Uterus (tissue), 4 donors: ENCODE measurements around the gene GCLM. TPM values are rescaled to one million over a fixed set of nuclear protein-coding genes. Genes with fewer than 3 reads are reported as not detected.
"Not testable (repeated sequence)": the region's sequence is repeated elsewhere in the genome, so short reads cannot be mapped to it uniquely, and the experiment has no call there.

Experiments used
- DNase-seq, 2 donors: peaks; one replicate each; pipeline ENCODE4 v3.0.0-alpha.2; 2019 to 2020
- H3K27ac ChIP-seq, 2 donors: fragments of 200-600 bp; sonication (generic); 1 replicate in 1 of 2; 2 replicates in 1 of 2; pipeline ENCODE4 v1.5.1; 2016 to 2018
- H3K27me3 ChIP-seq, 2 donors: fragments of 200-600 bp; sonication (generic); one replicate each; pipeline ENCODE4 v1.5.1; 2018 to 2019; ENCODE audit warnings: control low read depth in 1 of 2
- H3K36me3 ChIP-seq, 2 donors: fragments of 200-600 bp; sonication (generic); one replicate each; pipeline ENCODE4 v1.5.1; 2019; ENCODE audit warnings: control low read depth in 1 of 2
- H3K4me1 ChIP-seq, 2 donors: fragments of 200-600 bp; sonication (generic); one replicate each; pipeline ENCODE4 v1.5.1; 2018 to 2019; ENCODE audit warnings: control low read depth in 1 of 2
- H3K4me3 ChIP-seq, 2 donors: fragments of 200-600 bp; sonication (generic); 1 replicate in 1 of 2; 2 replicates in 1 of 2; pipeline ENCODE4 v1.5.1; 2018 to 2019; ENCODE audit warnings: mild to moderate bottlenecking in 1 of 2
- H3K9me3 ChIP-seq, 2 donors: fragments of 200-600 bp; sonication (generic); one replicate each; pipeline ENCODE4 v1.5.1; 2019; ENCODE audit warnings: control low read depth in 1 of 2
- CTCF ChIP-seq, 4 experiments: fragments of 200-600 bp in 2 of 4; fragments of 450-650 bp in 2 of 4; sonication (generic) in 2 of 4; IDR thresholded peaks; one replicate each; pipeline ENCODE4 v1.5.1; 2016 to 2019; ENCODE audit warnings: antibody characterized with exemption in 4 of 4, mild to moderate bottlenecking in 2 of 4, moderate library complexity in 1 of 4
- POLR2A ChIP-seq, 2 donors: fragments of 450-650 bp; IDR thresholded peaks; one replicate each; pipeline ENCODE4 v1.6.1; 2016; ENCODE audit warnings: antibody characterized with exemption in 2 of 2, mild to moderate bottlenecking in 1 of 2, moderate library complexity in 1 of 2
- intact Hi-C: fragments of 100-400 bp; cut with DNase I; formaldehyde crosslinking; loops from one replicate; pipeline ENCODE4 v1.15.1; 2023; ENCODE audit warnings: low total_unique reads
- total RNA-seq, 4 donors: library from RNA; depleted of rRNA in 3 of 4; stranded (reverse); fragments of >200 nt in 3 of 4; gene quantifications; one replicate each; pipeline versions ENCODE4 v1.1.0 to v1.2.4, GENCODE V29; 2014 to 2023
- donor health status: DM: yes; HTN: yes; CAD: no.

The GCLM gene
- total RNA-seq, 4 donors from 2014 or later = 0.26 to 13.1 (median 9.2) TPM

DNA sequence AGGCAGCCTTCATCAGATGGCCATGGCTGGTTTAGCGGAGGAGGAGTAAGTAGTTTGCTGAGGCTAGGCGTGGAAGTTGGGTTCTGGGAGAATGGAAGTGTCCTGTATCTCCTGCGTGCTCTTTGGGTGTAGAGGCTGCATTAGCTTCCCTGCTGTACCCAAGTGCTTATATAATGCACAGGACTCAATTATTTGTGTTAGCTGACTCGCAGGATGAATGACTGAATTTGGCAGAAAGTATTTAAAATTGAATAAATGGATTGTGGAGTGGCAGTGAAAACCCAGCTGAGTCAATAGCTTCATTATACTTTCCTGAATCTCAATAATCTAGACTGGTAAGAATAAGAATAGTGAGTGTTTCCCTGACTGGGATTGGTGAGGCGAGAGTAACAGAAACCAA lies 44.0 kb downstream of the GCLM start:
- Histone ChIP-seq H3K27me3 (no peaks in the 10 kb centered on the region), H3K9me3 (no peaks in the 10 kb centered on the region), H3K4me3 (no peak overlapping the region), H3K36me3 (no peaks in the 10 kb centered on the region), H3K27ac (no peak overlapping the region), H3K4me1 (no peaks in the 10 kb centered on the region)
- no peak for DNase-seq
- no peak for TF ChIP-seq POLR2A (IDR thresholded peaks at IDR 0.05)
- no peak for TF ChIP-seq CTCF (IDR thresholded peaks at IDR 0.05)
- intact Hi-C loops = no loop called here

- H3K27ac ChIP-seq = no peak overlapping the region
- TF ChIP-seq POLR2A (IDR thresholded peaks at IDR 0.05) = no peak
- no peak overlapping the region for H3K4me3 ChIP-seq
- intact Hi-C loops = no loop called here
- no peaks in the 10 kb centered on the region for H3K4me1 ChIP-seq
- H3K36me3 ChIP-seq = no peaks in the 10 kb centered on the region
- H3K27me3 ChIP-seq = no peaks in the 10 kb centered on the region
- no peaks in the 10 kb centered on the region for H3K9me3 ChIP-seq
- DNase-seq = no peak
Measured at GRCh38 chr1:93864175-93864574, 45.1 kb downstream of the GCLM start.

GRCh38 chr1:93857653-93858052 lies 51.6 kb downstream of the GCLM start:
- intact Hi-C loops, H3K27ac ChIP-seq, H3K27me3 ChIP-seq, H3K9me3 ChIP-seq, DNase-seq, H3K4me1 ChIP-seq, H3K36me3 ChIP-seq, H3K4me3 ChIP-seq: not testable (repeated sequence)

DNA sequence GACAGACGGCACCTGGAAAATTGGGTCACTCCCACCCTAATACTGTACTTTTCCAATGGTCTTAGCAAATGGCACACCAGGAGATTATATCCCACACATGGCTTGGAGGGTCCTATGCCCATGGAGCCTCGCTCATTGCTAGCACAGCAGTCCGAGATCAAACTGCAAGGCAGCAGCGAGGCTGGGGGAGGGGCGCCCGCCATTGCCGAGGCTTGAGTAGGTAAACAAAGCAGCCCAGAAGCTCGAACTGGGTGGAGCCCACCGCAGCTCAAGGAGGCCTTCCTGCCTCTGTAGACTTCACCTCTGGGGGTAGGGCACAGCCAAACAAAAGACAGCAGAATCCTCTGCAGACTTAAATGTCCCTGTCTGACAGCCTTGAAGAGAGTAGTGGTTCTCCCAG lies 53.2 kb downstream of the GCLM start:
- H3K4me1 ChIP-seq, H3K27ac ChIP-seq, DNase-seq, H3K27me3 ChIP-seq, H3K9me3 ChIP-seq, H3K36me3 ChIP-seq, H3K4me3 ChIP-seq, intact Hi-C loops: not testable (repeated sequence)

DNA sequence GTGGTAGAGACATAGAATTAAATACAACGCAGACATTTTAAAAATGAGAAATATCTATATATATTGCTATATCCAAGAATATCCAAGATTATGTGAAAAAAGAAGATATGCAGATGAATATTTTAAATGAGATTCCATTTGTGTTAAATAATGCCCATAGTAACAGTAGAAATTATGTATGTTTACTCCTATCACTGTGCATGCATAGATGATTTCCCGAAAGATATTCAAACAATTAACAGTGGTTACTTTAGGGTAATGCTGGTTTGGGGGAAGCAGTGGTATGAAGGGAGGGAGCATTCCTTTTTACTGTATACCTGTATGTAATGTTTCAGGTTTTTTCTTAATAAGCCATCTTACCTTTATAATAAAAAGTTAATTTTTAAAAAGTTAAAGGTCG lies 55.3 kb downstream of the GCLM start:
- no peak for DNase-seq
- intact Hi-C loops = no loop called here

GRCh38 chr1:93851878-93852277 lies 57.4 kb downstream of the GCLM start:
- H3K27me3 ChIP-seq = no peaks in the 10 kb centered on the region
- no peaks in the 10 kb centered on the region for H3K9me3 ChIP-seq
- H3K27ac ChIP-seq = no peak overlapping the region
- intact Hi-C loops = no loop called here
- DNase-seq = no peak
- no peak overlapping the region for H3K4me3 ChIP-seq
- TF ChIP-seq POLR2A (IDR thresholded peaks at IDR 0.05) (no peak), CTCF (IDR thresholded peaks at IDR 0.05) (no peak)
- H3K4me1 ChIP-seq = no peaks in the 10 kb centered on the region
- no peaks in the 10 kb centered on the region for H3K36me3 ChIP-seq

More for the DNA sequence above, 55.3 kb downstream of the GCLM start:
- no peaks in the 10 kb centered on the region for H3K36me3 ChIP-seq
- H3K4me3 ChIP-seq = no peak overlapping the region
- H3K4me1 ChIP-seq = no peaks in the 10 kb centered on the region
- no peaks in the 10 kb centered on the region for H3K27me3 ChIP-seq
- no peak for TF ChIP-seq POLR2A (IDR thresholded peaks at IDR 0.05)
- no peak for TF ChIP-seq CTCF (IDR thresholded peaks at IDR 0.05)
- H3K27ac ChIP-seq = no peak overlapping the region
- H3K9me3 ChIP-seq = no peaks in the 10 kb centered on the region

GRCh38 chr1:93851327-93851712 lies 57.9 kb downstream of the GCLM start:
- H3K4me1 ChIP-seq = no peaks in the 10 kb centered on the region
- H3K27ac ChIP-seq = no peak overlapping the region
- H3K4me3 ChIP-seq = no peak overlapping the region
- no peak for DNase-seq
- intact Hi-C loops = no loop called here
- H3K27me3 ChIP-seq = no peaks in the 10 kb centered on the region
- H3K36me3 ChIP-seq = no peaks in the 10 kb centered on the region
- H3K9me3 ChIP-seq = no peaks in the 10 kb centered on the region
- TF ChIP-seq CTCF (IDR thresholded peaks at IDR 0.05) = no peak
- TF ChIP-seq POLR2A (IDR thresholded peaks at IDR 0.05) = no peak
